ENCODE results near the gene CREB1.

DNA sequence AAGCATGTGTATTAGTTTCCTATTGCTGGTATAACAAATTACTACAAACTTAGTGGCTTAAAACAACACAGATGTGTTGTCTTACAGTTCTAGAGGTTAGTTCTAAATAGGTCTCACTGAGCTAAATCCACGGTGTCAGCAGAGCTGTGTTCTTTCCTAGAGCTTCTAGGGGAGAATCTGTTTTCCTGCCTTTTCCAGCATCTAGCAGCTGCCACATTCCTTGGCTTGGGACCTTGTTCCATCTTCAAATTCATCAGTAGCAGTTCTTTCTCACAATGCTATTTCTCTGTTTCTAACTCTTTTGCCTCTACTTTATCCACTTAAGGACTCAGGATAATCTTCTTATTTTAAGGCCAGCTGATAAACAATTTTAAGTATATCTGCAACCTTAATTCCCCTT, 32.2 kb upstream of the CREB1 start:
- TF ChIP-seq EP300 (IDR thresholded peaks at IDR 0.05) (no peak), CTCF (IDR thresholded peaks at IDR 0.05) (no peak)
